Immature natural killer cell (primary cell): Measurements from ENCODE around the gene CACNA1C. TPM values are rescaled to one million over a fixed set of nuclear protein-coding genes. Genes with fewer than 3 reads are reported as not detected.

Experiments used
- DNase-seq, 3 donors: peaks; one replicate each; pipeline ENCODE4 v3.0.0; 2022; ENCODE audit warnings: mixed read lengths in 1 of 3
- H3K27ac Mint-ChIP-seq, 6 donors: one replicate each; pipeline ENCODE4 v1.8.0; 2020; ENCODE audit warnings: mixed read lengths in 6 of 6, mild to moderate bottlenecking in 5 of 6, inconsistent platforms in 4 of 6, moderate library complexity in 3 of 6
- H3K27me3 Mint-ChIP-seq, 3 donors: one replicate each; pipeline ENCODE4 v1.8.0; 2020 to 2021; ENCODE audit warnings: low read depth in 3 of 3, mild to moderate bottlenecking in 3 of 3, mixed read lengths in 3 of 3, moderate library complexity in 3 of 3, inconsistent platforms in 1 of 3
- H3K36me3 Mint-ChIP-seq, 3 donors: one replicate each; pipeline ENCODE4 v1.8.0; 2020; ENCODE audit warnings: mixed read lengths in 3 of 3, inconsistent platforms in 2 of 3, mild to moderate bottlenecking in 2 of 3
- H3K4me1 Mint-ChIP-seq, 2 donors: one replicate each; pipeline ENCODE4 v1.8.0; 2020; ENCODE audit warnings: inconsistent platforms in 2 of 2, mild to moderate bottlenecking in 2 of 2, mixed read lengths in 2 of 2, moderate library complexity in 1 of 2
- H3K4me3 Mint-ChIP-seq, 5 donors: one replicate each; pipeline ENCODE4 v1.8.0; 2020; ENCODE audit warnings: mild to moderate bottlenecking in 5 of 5, mixed read lengths in 5 of 5, inconsistent platforms in 3 of 5, moderate library complexity in 3 of 5
- H3K9me3 Mint-ChIP-seq, 6 donors: one replicate each; pipeline ENCODE4 v1.8.0; 2020; ENCODE audit warnings: mild to moderate bottlenecking in 6 of 6, mixed read lengths in 6 of 6, inconsistent platforms in 4 of 6, moderate library complexity in 3 of 6
- polyA plus RNA-seq, 3 donors: library from polyadenylated mRNA; unstranded; fragments of 300-500 nt; fragmentation: Illumina TruSeq; gene quantifications; one replicate each; pipeline ENCODE4 v1.2.3, GENCODE V29; 2021

Gene CACNA1C
- polyA plus RNA-seq, 3 donors from 2014 or later, result 0.05 to 0.36 (median 0.12) TPM

- no peak overlapping the region for H3K27ac Mint-ChIP-seq
- H3K4me3 Mint-ChIP-seq, result no peak overlapping the region
- no peak for DNase-seq
- peaks cover 0 to 3% (median 1%) of the 10 kb centered on the region in 3 donors for H3K27me3 Mint-ChIP-seq
- H3K9me3 Mint-ChIP-seq, result no peaks in the 10 kb centered on the region
- no peaks in the 10 kb centered on the region for H3K4me1 Mint-ChIP-seq
- H3K36me3 Mint-ChIP-seq, result no peaks in the 10 kb centered on the region
Observed at GRCh38 chr12:2513141-2514037, 460.6 kb downstream of the CACNA1C start.

DNA sequence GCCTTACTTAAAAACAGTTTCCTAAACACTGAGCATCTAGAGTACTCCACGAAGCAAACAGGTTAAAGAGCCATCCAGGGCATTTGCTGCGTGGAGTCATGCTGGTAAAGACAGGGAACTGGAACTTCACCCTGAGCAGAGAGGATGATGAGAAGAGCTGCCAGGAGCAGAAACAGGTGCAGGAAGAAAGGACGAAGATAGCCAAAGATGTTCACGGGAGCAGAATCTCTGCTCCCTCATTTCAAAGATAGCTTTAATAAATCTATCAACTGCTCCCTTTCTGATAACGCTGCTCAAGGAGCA, 461.2 kb downstream of the CACNA1C start:
- no peaks in the 10 kb centered on the region for H3K36me3 Mint-ChIP-seq
- H3K27me3 Mint-ChIP-seq, result peaks cover 0 to 1% (median under 1%) of the 10 kb centered on the region in 3 donors
- H3K4me1 Mint-ChIP-seq, result no peaks in the 10 kb centered on the region
- no peak for DNase-seq
- no peak overlapping the region for H3K4me3 Mint-ChIP-seq
- H3K9me3 Mint-ChIP-seq, result no peaks in the 10 kb centered on the region
- no peak overlapping the region for H3K27ac Mint-ChIP-seq

DNA sequence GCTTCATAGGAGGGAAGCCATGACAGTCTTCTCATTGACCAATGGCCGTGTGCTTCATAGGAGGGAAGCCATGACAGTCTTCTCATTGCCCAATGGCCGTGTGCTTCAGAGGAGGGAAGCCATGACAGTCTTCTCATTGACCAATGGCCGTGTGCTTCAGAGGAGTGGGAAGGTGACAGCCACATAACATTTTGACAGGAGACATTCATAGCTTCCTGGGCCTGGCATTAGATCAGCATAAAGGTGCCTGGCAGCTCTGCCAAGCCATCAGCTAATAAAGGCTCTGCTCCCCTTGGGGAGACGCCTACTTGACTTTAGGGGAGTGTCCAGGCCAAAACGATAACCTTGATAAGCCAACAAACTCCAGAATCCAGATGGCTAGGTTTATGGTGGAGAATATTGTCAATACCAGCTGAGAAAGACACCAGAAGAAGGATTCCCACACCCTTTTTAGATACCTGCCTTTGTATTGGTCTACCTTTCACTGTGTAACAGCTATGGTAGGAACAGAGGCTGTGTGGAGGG, 468.0 kb downstream of the CACNA1C start:
- no peak overlapping the region for H3K4me3 Mint-ChIP-seq
- DNase-seq, result no peak
- H3K9me3 Mint-ChIP-seq, result peaks cover 0 to 2% (median 0%) of the 10 kb centered on the region in 6 donors
- no peaks in the 10 kb centered on the region for H3K36me3 Mint-ChIP-seq
- peaks cover 0 to 5% (median 1%) of the 10 kb centered on the region in 3 donors for H3K27me3 Mint-ChIP-seq
- no peaks in the 10 kb centered on the region for H3K4me1 Mint-ChIP-seq
- H3K27ac Mint-ChIP-seq, result no peak overlapping the region

GRCh38 chr12:2523317-2523716, 470.5 kb downstream of the CACNA1C start:
- Mint-ChIP-seq H3K36me3 (no peaks in the 10 kb centered on the region), H3K9me3 (peaks cover 0 to 2% (median 0%) of the 10 kb centered on the region in 6 donors), H3K4me3 (no peak overlapping the region), H3K4me1 (no peaks in the 10 kb centered on the region), H3K27ac (no peak overlapping the region), H3K27me3 (peaks cover 0 to 5% (median 0%) of the 10 kb centered on the region in 3 donors)
- no peak for DNase-seq

DNA sequence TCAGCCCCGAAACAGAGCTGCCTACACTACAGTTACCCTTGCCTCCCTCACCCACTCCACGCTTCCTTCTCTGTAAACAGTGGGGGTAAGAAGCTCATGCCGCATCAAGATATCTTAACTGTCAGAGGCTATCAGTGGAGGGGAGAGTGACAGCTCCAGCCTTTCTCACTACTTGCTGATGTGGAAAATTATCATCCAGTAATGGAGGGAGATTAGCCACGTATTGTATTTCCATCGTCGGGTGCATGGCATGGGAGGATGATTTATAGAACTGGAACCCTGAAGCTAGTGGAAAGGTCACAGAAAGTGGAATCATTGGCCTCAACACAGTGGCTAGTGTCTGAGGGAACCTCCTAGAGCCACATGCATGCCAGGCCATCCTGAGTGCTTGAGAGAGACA, 471.1 kb downstream of the CACNA1C start:
- H3K27me3 Mint-ChIP-seq, result peaks cover 0 to 5% (median 3%) of the 10 kb centered on the region in 3 donors
- no peak for DNase-seq
- H3K27ac Mint-ChIP-seq, result no peak overlapping the region
- H3K4me1 Mint-ChIP-seq, result no peaks in the 10 kb centered on the region
- no peak overlapping the region for H3K4me3 Mint-ChIP-seq
- no peaks in the 10 kb centered on the region for H3K36me3 Mint-ChIP-seq
- H3K9me3 Mint-ChIP-seq, result peaks cover 0 to 2% (median 0%) of the 10 kb centered on the region in 6 donors

- peaks cover 0 to 2% (median 0%) of the 10 kb centered on the region in 6 donors for H3K9me3 Mint-ChIP-seq
- DNase-seq, result no peak
- H3K27ac Mint-ChIP-seq, result no peak overlapping the region
- peaks cover 0 to 5% (median 3%) of the 10 kb centered on the region in 3 donors for H3K27me3 Mint-ChIP-seq
- H3K4me1 Mint-ChIP-seq, result no peaks in the 10 kb centered on the region
- no peak overlapping the region for H3K4me3 Mint-ChIP-seq
- no peaks in the 10 kb centered on the region for H3K36me3 Mint-ChIP-seq
Observed at GRCh38 chr12:2526371-2526770, 473.6 kb downstream of the CACNA1C start.

DNA sequence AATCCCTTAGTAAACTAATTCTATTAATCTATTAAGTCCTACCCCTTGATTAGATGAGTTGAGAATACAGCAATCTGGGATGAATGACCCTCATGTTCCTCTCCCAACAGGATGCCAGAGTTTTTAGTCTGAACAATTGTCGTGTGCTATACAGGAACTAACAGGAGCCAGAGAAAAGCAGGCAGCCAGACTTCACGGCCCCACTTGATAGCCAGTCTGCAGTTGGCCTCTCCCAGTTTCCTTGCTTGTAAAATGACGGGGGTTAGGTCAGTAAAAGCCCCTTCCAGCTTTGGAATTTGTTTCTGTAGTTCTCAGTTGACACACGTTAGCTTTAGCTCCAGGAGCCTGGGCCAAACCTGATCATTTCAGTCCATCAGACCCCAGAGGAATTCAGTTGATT, 475.2 kb downstream of the CACNA1C start:
- Mint-ChIP-seq H3K27me3 (peaks cover 2 to 4% (median 3%) of the 10 kb centered on the region in 3 donors), H3K4me1 (no peaks in the 10 kb centered on the region), H3K9me3 (no peaks in the 10 kb centered on the region), H3K36me3 (no peaks in the 10 kb centered on the region), H3K4me3 (no peak overlapping the region), H3K27ac (no peak overlapping the region)
- DNase-seq, result no peak

- DNase-seq, result no peak
- H3K27me3 Mint-ChIP-seq, result peaks cover 0 to 4% (median 3%) of the 10 kb centered on the region in 3 donors
- no peak overlapping the region for H3K27ac Mint-ChIP-seq
- H3K9me3 Mint-ChIP-seq, result no peaks in the 10 kb centered on the region
- no peaks in the 10 kb centered on the region for H3K36me3 Mint-ChIP-seq
- no peaks in the 10 kb centered on the region for H3K4me1 Mint-ChIP-seq
- no peak overlapping the region for H3K4me3 Mint-ChIP-seq
Observed at GRCh38 chr12:2529807-2530206, 477.0 kb downstream of the CACNA1C start.

DNA sequence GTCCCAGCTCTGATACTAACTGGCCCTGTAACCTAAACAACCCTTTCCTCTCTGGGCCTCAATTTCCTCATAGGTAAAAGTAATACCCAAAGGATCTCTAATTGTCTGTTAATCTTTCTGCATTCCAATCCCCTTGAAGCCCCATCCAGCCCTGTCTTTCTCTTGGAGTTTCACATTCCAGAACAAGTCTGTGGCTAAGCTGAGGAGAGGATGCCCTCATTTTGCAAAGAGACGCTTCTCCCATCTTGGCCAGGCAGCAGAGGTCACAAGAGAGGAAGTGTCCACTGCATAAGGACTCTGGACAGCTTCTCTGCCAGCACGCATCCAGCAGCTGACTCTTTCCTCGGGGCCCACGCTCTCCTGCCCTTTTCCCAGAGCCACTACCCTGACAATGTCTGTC, 478.6 kb downstream of the CACNA1C start:
- Mint-ChIP-seq H3K9me3 (no peaks in the 10 kb centered on the region), H3K36me3 (no peaks in the 10 kb centered on the region), H3K4me3 (no peak overlapping the region), H3K27ac (no peak overlapping the region), H3K4me1 (no peaks in the 10 kb centered on the region), H3K27me3 (peaks cover 0 to 4% (median 3%) of the 10 kb centered on the region in 3 donors)
- no peak for DNase-seq

DNA sequence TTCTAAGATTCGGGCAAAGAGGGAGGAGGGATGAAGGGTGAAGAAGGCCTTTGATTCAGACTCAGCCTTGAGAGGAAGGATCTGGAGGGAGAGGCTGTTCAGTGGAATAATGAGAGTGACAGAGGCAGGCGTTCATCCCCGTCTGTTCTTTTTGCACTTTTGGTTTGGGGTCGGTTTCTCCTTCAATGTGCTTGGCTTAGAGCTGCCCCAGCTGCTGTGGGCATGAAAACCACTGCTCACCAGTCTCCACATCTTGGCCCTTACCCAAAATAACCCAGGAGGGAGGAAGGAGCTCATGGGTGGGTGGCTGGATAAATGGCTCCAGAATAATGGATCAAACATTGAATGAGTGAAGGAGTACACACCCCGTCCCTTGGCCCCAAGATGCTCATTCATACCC, 480.2 kb downstream of the CACNA1C start:
- Mint-ChIP-seq H3K4me1 (no peaks in the 10 kb centered on the region), H3K4me3 (no peak overlapping the region), H3K27me3 (peaks cover 1 to 4% (median 3%) of the 10 kb centered on the region in 3 donors), H3K27ac (no peak overlapping the region), H3K9me3 (no peaks in the 10 kb centered on the region), H3K36me3 (no peaks in the 10 kb centered on the region)
- DNase-seq, result no peak

DNA sequence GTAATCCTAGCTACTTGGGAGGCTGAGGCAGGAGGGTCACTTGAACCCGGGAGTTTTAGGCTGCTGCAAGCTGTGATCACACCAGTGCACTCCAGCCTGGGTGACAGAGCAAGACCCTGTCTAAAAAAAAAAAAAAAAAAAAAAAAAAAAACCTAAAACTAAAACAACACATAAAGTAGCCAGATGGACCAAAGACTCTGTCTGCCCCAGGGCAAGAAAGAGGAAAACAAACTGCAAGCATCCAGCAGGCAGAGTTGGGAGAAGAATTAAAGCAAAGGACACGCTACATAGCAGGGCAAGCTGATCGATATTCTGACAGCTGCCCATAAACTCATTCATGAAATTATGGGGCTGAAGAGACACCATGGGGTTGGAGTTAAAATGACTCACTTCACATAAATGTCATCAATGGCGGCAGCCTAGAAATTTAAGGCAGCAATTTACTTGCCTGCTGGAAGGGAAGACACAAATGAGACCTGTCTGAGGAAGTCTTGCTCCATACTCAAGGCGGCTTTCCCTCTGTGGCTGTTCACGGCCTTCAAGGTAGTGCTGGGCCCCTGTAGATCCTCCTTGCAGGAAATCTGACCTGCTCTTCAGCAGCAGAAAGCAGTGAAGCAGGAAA, 482.9 kb downstream of the CACNA1C start:
- Mint-ChIP-seq H3K4me1 (no peaks in the 10 kb centered on the region), H3K4me3 (no peak overlapping the region), H3K9me3 (peaks cover 0 to 2% (median 0%) of the 10 kb centered on the region in 6 donors), H3K27me3 (peaks cover 0 to 4% (median 1%) of the 10 kb centered on the region in 3 donors), H3K36me3 (no peaks in the 10 kb centered on the region), H3K27ac (no peak overlapping the region)
- DNase-seq, result no peak

- DNase-seq, result no peak
- no peak overlapping the region for H3K4me3 Mint-ChIP-seq
- H3K9me3 Mint-ChIP-seq, result peaks cover 0 to 2% (median 0%) of the 10 kb centered on the region in 6 donors
- peaks cover 0 to 4% (median 2%) of the 10 kb centered on the region in 3 donors for H3K27me3 Mint-ChIP-seq
- H3K36me3 Mint-ChIP-seq, result no peaks in the 10 kb centered on the region
- no peak overlapping the region for H3K27ac Mint-ChIP-seq
- no peaks in the 10 kb centered on the region for H3K4me1 Mint-ChIP-seq
Observed at GRCh38 chr12:2536724-2537123, 483.9 kb downstream of the CACNA1C start.

GRCh38 chr12:2537868-2538541, 485.2 kb downstream of the CACNA1C start:
- Mint-ChIP-seq H3K36me3 (no peaks in the 10 kb centered on the region), H3K27ac (no peak overlapping the region), H3K9me3 (peaks cover 0 to 2% (median 0%) of the 10 kb centered on the region in 6 donors), H3K27me3 (peaks cover 0 to 3% (median 0%) of the 10 kb centered on the region in 3 donors), H3K4me1 (no peaks in the 10 kb centered on the region), H3K4me3 (no peak overlapping the region)
- DNase-seq, result no peak

GRCh38 chr12:2539938-2540337, 487.2 kb downstream of the CACNA1C start:
- Mint-ChIP-seq H3K27ac (no peak overlapping the region), H3K27me3 (peaks cover 0 to 3% (median 0%) of the 10 kb centered on the region in 3 donors)
- no peak for DNase-seq

More at GRCh38 chr12:2539938-2540337, 487.2 kb downstream of the CACNA1C start:
- Mint-ChIP-seq H3K4me1 (no peaks in the 10 kb centered on the region), H3K9me3 (peaks cover 0 to 2% (median 0%) of the 10 kb centered on the region in 6 donors), H3K4me3 (no peak overlapping the region), H3K36me3 (no peaks in the 10 kb centered on the region)
